GM21619 (cell line): ENCODE results near the gene CADM2.

Source experiments
- ATAC-seq: cut with Tn5 transposase; IDR thresholded peaks from one replicate; pipeline ENCODE4 v1.9.1; 2021; ENCODE audit not compliant: unreplicated experiment

The CADM2 gene

DNA sequence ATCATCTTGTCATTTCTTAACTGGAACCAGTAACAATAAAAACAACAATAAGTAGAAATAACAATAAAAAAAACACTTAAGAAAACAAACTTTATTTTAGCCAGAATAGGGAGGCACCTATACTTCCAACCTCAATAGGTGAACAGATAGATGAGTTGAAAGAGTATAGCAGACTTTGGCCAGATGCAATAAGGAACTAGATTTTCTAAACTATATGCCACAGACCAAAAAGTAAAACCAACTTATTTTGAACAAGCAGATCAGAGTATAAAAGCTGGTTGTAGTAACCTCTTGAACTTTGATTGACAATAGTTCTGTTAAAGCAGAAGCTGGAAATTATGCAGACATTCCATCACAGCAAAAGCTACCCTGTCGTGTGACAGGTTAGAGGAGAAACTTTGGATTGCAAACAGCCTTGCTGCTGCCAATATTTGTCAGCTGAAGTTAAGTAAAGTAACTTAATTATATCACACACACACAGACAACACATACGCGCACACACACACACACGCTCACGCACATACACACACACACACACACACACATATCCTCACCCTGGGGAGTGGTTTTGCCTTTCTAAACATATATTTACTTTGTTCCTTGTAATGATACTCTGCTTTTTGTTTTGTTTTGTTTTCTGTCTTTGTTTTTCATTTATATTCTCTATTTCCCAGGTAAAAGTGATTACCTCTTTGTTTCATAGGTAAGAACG, 1128.5 kb downstream of the CADM2 start:
- ATAC-seq: no peak

DNA sequence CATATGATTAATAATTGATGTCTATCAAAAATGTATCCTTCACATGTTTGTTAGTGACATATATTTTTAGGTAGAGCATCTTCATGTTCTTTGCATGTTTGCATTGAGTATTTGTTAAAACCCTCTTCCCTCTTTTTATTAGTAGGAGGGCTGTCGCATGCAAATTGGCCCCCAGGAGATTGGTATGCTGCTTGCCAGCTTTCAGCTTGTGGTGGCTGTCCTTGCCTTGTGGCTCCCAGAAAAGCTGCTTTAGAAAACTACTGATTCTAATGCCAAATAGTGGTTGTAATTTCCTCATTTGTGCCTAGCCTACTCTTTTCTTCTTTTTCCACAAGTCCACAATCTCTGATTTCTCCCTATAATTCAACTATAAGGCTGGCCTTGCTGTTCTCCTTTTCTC, 1145.4 kb downstream of the CADM2 start:
- no peak for ATAC-seq

DNA sequence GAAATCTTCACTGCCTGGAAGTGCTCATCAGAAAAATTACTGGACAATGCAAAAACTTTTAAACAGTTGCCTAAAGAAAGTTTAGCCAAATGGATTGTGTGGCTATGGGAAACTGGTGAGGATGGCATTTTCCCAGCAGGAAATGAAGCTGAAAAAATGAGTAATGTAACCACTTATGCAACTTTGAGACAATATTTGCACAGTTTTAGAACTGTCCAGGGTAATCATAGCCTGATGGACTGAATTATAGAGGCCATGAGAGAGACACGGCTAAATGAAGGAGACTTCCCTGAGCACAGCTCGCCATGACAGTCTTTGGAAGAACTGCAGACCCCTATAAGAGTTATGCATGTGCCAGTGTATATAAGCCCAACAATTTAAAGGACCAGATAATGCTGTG, 1150.6 kb downstream of the CADM2 start:
- no peak for ATAC-seq
